ENCODE measurements around the gene CACNA1C. TPM values are rescaled to one million over a fixed set of nuclear protein-coding genes. Genes with fewer than 3 reads are reported as not detected.

Gene CACNA1C
- total and polyA plus RNA-seq, 2 donors (not counting 1 experiment from before 2014, with no cell fraction given): 0.01 to 0.02 TPM

DNA sequence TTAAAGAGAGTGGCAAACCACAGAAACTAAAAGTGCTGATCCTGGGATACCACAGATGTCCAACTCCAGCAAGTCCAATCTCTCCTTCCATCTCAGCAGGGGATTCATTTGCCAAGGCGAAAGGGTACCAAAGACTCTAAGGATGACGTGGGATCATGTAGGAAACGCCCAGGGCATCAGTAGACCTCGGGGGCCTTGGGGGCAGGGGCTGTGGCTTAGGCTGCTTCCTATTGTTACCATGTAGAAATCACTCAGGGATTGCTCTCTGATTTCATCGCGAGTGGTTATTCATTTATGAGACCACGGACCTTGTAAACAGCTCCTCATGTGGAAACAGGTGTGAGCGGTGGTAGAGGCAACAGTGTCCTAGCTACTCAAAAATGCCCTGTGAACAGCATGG, 592.7 kb downstream of the CACNA1C start:
- H4K20me1 ChIP-seq (ENCODE audit: control insufficient read depth, insufficient read depth, low read length, poor library complexity, severe bottlenecking): no peaks in the 10 kb centered on the region
- TF ChIP-seq, protein P1, sequence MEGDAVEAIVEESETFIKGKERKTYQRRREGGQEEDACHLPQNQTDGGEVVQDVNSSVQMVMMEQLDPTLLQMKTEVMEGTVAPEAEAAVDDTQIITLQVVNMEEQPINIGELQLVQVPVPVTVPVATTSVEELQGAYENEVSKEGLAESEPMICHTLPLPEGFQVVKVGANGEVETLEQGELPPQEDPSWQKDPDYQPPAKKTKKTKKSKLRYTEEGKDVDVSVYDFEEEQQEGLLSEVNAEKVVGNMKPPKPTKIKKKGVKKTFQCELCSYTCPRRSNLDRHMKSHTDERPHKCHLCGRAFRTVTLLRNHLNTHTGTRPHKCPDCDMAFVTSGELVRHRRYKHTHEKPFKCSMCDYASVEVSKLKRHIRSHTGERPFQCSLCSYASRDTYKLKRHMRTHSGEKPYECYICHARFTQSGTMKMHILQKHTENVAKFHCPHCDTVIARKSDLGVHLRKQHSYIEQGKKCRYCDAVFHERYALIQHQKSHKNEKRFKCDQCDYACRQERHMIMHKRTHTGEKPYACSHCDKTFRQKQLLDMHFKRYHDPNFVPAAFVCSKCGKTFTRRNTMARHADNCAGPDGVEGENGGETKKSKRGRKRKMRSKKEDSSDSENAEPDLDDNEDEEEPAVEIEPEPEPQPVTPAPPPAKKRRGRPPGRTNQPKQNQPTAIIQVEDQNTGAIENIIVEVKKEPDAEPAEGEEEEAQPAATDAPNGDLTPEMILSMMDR (IDR thresholded peaks at IDR 0.05): no peak
- TF ChIP-seq EZH2 (IDR thresholded peaks at IDR 0.05; ENCODE audit: borderline replicate concordance, insufficient read depth, low read depth, low read length, poor library complexity, severe bottlenecking): no peak
- no peak overlapping the region for H3K4me2 ChIP-seq (replicated peaks; ENCODE audit: low read depth, low read length, poor library complexity, severe bottlenecking)
- H3K4me3 ChIP-seq (ENCODE audit: control extremely low read depth in 1 of 5, extremely low read depth in 1 of 5, insufficient read depth in 1 of 5, low read depth in 2 of 5, low read length in 4 of 5): no peak overlapping the region
- peaks cover 0 to 12% (median 4%) of the 10 kb centered on the region in 4 experiments for H3K27me3 ChIP-seq (replicated peaks in 1 of 4; ENCODE audit: control extremely low read depth in 1 of 4, control insufficient read depth in 3 of 4, insufficient read depth in 4 of 4, low read length in 3 of 4)
- no peak overlapping the region for H3K27ac Mint-ChIP-seq
- ChIA-PET POLR2A (no interaction called here), CTCF (no interaction called here)
- no peak overlapping the region for H3K9ac ChIP-seq (ENCODE audit: low read length)
- H3K9me3 ChIP-seq (ENCODE audit: control extremely low read depth in 1 of 3, control insufficient read depth in 2 of 3, insufficient read depth in 1 of 3, low read length in 2 of 3): no peaks in the 10 kb centered on the region
- H3K27me3 Mint-ChIP-seq: peaks cover 62% of the 10 kb centered on the region
- DNase-seq: no peak
- no peaks in the 10 kb centered on the region for H3K9me3 Mint-ChIP-seq (ENCODE audit: insufficient read depth)
- H3K4me3 Mint-ChIP-seq: no peak overlapping the region
- no peaks in the 10 kb centered on the region for H3K36me3 ChIP-seq (replicated peaks in 1 of 2; ENCODE audit: control extremely low read depth in 1 of 2, control insufficient read depth in 1 of 2, extremely low read depth in 1 of 2, insufficient read depth in 2 of 2, low read length in 1 of 2)
- WGBS (ENCODE audit: insufficient coverage): 10% methylated on average over 8 of the region's 8 CpGs
- no peak for ATAC-seq (ENCODE audit: low read depth)
- no peak overlapping the region for H3K27ac ChIP-seq (ENCODE audit: low read length in 2 of 2)
- H2AFZ ChIP-seq (ENCODE audit: insufficient read depth, low read depth, low read length, poor library complexity, severe bottlenecking): no peak overlapping the region
- no peaks in the 10 kb centered on the region for H3K4me1 Mint-ChIP-seq
- no peaks in the 10 kb centered on the region for H3K79me2 ChIP-seq (ENCODE audit: control insufficient read depth, insufficient read depth, low read length)
- intact Hi-C loops (cut with micrococcal nuclease): no loop called here
- H3K4me1 ChIP-seq (ENCODE audit: control insufficient read depth in 2 of 2, insufficient read depth in 2 of 2, low read length in 2 of 2): no peaks in the 10 kb centered on the region

DNA sequence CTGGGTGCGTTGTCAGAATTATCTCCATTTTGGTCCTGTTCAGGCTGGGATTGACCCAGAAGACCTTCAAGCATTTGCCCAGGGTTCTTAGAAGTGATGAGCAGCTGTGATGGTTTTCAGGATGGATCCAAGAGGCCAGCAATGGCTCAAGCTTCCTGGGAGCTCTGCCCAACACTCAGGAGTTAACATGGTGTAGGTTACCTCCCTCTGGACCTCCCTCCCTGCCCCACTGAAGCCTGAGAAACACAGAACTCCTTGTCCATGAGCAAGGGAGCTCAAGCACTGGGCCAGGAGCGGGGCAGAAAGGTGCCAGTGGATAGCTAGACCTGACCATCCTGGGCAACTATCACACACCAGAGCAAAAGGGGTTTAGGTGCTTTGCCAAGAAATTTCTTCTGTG, 593.6 kb downstream of the CACNA1C start:
- Mint-ChIP-seq H3K4me1 (no peaks in the 10 kb centered on the region), H3K4me3 (no peak overlapping the region), H3K27ac (no peak overlapping the region), H3K9me3 (ENCODE audit: insufficient read depth) (no peaks in the 10 kb centered on the region), H3K27me3 (peaks cover 62% of the 10 kb centered on the region)
- CTCF ChIA-PET: no interaction called here
- Histone ChIP-seq H3K27me3 (replicated peaks in 1 of 4; ENCODE audit: control extremely low read depth in 1 of 4, control insufficient read depth in 3 of 4, insufficient read depth in 4 of 4, low read length in 3 of 4) (peaks cover 0 to 12% (median 3%) of the 10 kb centered on the region in 4 experiments), H3K36me3 (replicated peaks in 1 of 2; ENCODE audit: control extremely low read depth in 1 of 2, control insufficient read depth in 1 of 2, extremely low read depth in 1 of 2, insufficient read depth in 2 of 2, low read length in 1 of 2) (no peaks in the 10 kb centered on the region), H2AFZ (ENCODE audit: insufficient read depth, low read depth, low read length, poor library complexity, severe bottlenecking) (no peak overlapping the region), H3K27ac (ENCODE audit: low read length in 2 of 2) (no peak overlapping the region), H3K4me3 (ENCODE audit: control extremely low read depth in 1 of 5, extremely low read depth in 1 of 5, insufficient read depth in 1 of 5, low read depth in 2 of 5, low read length in 4 of 5) (no peak overlapping the region), H3K4me2 (replicated peaks; ENCODE audit: low read depth, low read length, poor library complexity, severe bottlenecking) (no peak overlapping the region), H3K4me1 (ENCODE audit: control insufficient read depth in 2 of 2, insufficient read depth in 2 of 2, low read length in 2 of 2) (no peaks in the 10 kb centered on the region), H3K9me3 (ENCODE audit: control extremely low read depth in 1 of 3, control insufficient read depth in 2 of 3, insufficient read depth in 1 of 3, low read length in 2 of 3) (no peaks in the 10 kb centered on the region), H3K9ac (ENCODE audit: low read length) (no peak overlapping the region), H3K79me2 (ENCODE audit: control insufficient read depth, insufficient read depth, low read length) (no peaks in the 10 kb centered on the region), H4K20me1 (ENCODE audit: control insufficient read depth, insufficient read depth, low read length, poor library complexity, severe bottlenecking) (no peaks in the 10 kb centered on the region)
- WGBS (ENCODE audit: insufficient coverage): 80% methylated on average over 2 of the region's 2 CpGs
- DNase-seq (no peak), ATAC-seq (ENCODE audit: low read depth) (no peak)
- TF ChIP-seq, protein P1 (IDR thresholded peaks at IDR 0.05): no peak
- TF ChIP-seq EZH2 (IDR thresholded peaks at IDR 0.05; ENCODE audit: borderline replicate concordance, insufficient read depth, low read depth, low read length, poor library complexity, severe bottlenecking): no peak
- intact Hi-C loops (cut with micrococcal nuclease): no loop called here
- POLR2A ChIA-PET: no interaction called here

Data from B cell (primary cell).